SK-N-SH (cell line): ENCODE results near the gene AIF1.

Experiments
- ELF1 ChIP-seq: IDR thresholded peaks from 2 replicates; pipeline ENCODE4 v1.4.0; 2012
- EZH2phosphoT487 ChIP-seq: fragments of 200-600 bp; sonication (generic); IDR thresholded peaks from 2 replicates; pipeline ENCODE4 v1.6.1; 2017; ENCODE audit warnings: low read depth, mixed run types, mild to moderate bottlenecking, antibody characterized with exemption, moderate library complexity, borderline replicate concordance
- FOXM1 ChIP-seq: IDR thresholded peaks from 2 replicates; pipeline ENCODE4 v1.4.0; 2012; ENCODE audit warnings: low read depth, mild to moderate bottlenecking
- RAD21 ChIP-seq: IDR thresholded peaks from 2 replicates; pipeline ENCODE4 v1.6.1; 2012; ENCODE audit warnings: mild to moderate bottlenecking, low read length
- TF ChIP-seq, protein P1 (sequence below): fragments of 200-600 bp; sonication (generic); IDR thresholded peaks from 2 replicates; pipeline ENCODE4 v1.6.1; 2017; ENCODE audit warnings: antibody characterized with exemption, mild to moderate bottlenecking, moderate library complexity
- TF ChIP-seq, protein P2 (sequence below): IDR thresholded peaks from 2 replicates; pipeline ENCODE4 v1.4.0; 2012; ENCODE audit warnings: low read depth

DNA sequence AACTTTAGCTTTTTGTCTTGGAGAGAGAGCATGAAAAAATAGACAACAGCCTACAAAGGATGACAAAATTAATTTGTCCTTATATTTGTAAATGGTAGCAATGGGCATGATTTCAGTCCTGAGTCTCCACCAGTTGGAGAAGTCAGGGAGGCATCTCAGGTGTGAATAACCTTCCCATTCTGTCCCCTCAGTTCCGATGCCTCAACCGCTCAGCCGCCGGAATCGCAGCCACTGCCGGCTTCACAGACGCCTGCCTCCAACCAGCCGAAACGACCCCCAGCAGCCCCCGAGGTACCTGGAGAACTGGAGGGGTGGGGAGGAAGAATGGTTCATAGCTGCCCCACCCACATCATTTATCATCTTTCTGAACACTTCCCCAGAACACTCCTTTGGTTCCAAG is 9.0 kb downstream of the AIF1 start:
- TF ChIP-seq, protein P1, sequence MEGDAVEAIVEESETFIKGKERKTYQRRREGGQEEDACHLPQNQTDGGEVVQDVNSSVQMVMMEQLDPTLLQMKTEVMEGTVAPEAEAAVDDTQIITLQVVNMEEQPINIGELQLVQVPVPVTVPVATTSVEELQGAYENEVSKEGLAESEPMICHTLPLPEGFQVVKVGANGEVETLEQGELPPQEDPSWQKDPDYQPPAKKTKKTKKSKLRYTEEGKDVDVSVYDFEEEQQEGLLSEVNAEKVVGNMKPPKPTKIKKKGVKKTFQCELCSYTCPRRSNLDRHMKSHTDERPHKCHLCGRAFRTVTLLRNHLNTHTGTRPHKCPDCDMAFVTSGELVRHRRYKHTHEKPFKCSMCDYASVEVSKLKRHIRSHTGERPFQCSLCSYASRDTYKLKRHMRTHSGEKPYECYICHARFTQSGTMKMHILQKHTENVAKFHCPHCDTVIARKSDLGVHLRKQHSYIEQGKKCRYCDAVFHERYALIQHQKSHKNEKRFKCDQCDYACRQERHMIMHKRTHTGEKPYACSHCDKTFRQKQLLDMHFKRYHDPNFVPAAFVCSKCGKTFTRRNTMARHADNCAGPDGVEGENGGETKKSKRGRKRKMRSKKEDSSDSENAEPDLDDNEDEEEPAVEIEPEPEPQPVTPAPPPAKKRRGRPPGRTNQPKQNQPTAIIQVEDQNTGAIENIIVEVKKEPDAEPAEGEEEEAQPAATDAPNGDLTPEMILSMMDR: no peak
- TF ChIP-seq, protein P2, sequence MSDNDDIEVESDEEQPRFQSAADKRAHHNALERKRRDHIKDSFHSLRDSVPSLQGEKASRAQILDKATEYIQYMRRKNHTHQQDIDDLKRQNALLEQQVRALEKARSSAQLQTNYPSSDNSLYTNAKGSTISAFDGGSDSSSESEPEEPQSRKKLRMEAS: no peak
- TF ChIP-seq ELF1 (no peak), FOXM1 (no peak), RAD21 (no peak), EZH2phosphoT487 (no peak)
